ENCODE measurements around the gene CDH4. TPM values are rescaled to one million over a fixed set of nuclear protein-coding genes. Genes with fewer than 3 reads are reported as not detected.

Gene CDH4
- total RNA-seq, 2 donors from 2014 or later, result 0.07 to 0.94 TPM

- no peak for DNase-seq (ENCODE audit: low spot score)
- TF ChIP-seq CTCF (IDR thresholded peaks at IDR 0.05), result no peak
- Histone ChIP-seq H3K4me1 (no peaks in the 10 kb centered on the region), H3K9me3 (no peaks in the 10 kb centered on the region), H3K4me3 (no peak overlapping the region), H3K27ac (no peak overlapping the region), H3K27me3 (no peaks in the 10 kb centered on the region), H3K36me3 (no peaks in the 10 kb centered on the region)
These were observed 628.6 kb downstream of the CDH4 start for GRCh38 chr20:61880706-61881105.

GRCh38 chr20:61881416-61881815, 629.4 kb downstream of the CDH4 start:
- TF ChIP-seq CTCF (IDR thresholded peaks at IDR 0.05), result no peak

GRCh38 chr20:61881861-61882260, 629.8 kb downstream of the CDH4 start:
- H3K27me3 ChIP-seq, result no peaks in the 10 kb centered on the region
- DNase-seq (ENCODE audit: low spot score), result no peak
- H3K4me1 ChIP-seq, result no peaks in the 10 kb centered on the region
- H3K4me3 ChIP-seq, result no peak overlapping the region
- H3K36me3 ChIP-seq, result no peaks in the 10 kb centered on the region
- no peaks in the 10 kb centered on the region for H3K9me3 ChIP-seq
- H3K27ac ChIP-seq, result no peak overlapping the region
- no peak for TF ChIP-seq CTCF (IDR thresholded peaks at IDR 0.05)

More at GRCh38 chr20:61881416-61881815, 629.4 kb downstream of the CDH4 start:
- Histone ChIP-seq H3K4me3 (no peak overlapping the region), H3K4me1 (no peaks in the 10 kb centered on the region), H3K36me3 (no peaks in the 10 kb centered on the region), H3K27me3 (no peaks in the 10 kb centered on the region), H3K9me3 (no peaks in the 10 kb centered on the region), H3K27ac (no peak overlapping the region)
- DNase-seq (ENCODE audit: low spot score), result no peak

- H3K27ac ChIP-seq, result no peak overlapping the region
- no peak for TF ChIP-seq CTCF (IDR thresholded peaks at IDR 0.05)
- H3K36me3 ChIP-seq, result no peaks in the 10 kb centered on the region
- no peaks in the 10 kb centered on the region for H3K4me1 ChIP-seq
- H3K9me3 ChIP-seq, result no peaks in the 10 kb centered on the region
- H3K27me3 ChIP-seq, result no peaks in the 10 kb centered on the region
- DNase-seq (ENCODE audit: low spot score), result no peak
- no peak overlapping the region for H3K4me3 ChIP-seq
These were observed 630.9 kb downstream of the CDH4 start for GRCh38 chr20:61882716-61883615.

GRCh38 chr20:61883857-61884393, 631.9 kb downstream of the CDH4 start:
- TF ChIP-seq CTCF (IDR thresholded peaks at IDR 0.05), result no peak
- Histone ChIP-seq H3K4me3 (no peak overlapping the region), H3K9me3 (no peaks in the 10 kb centered on the region), H3K27me3 (no peaks in the 10 kb centered on the region), H3K27ac (no peak overlapping the region), H3K36me3 (no peaks in the 10 kb centered on the region), H3K4me1 (no peaks in the 10 kb centered on the region)
- no peak for DNase-seq (ENCODE audit: low spot score)
